DOHH2 (cell line): Measurements from ENCODE around the gene SLC22A31.

Source experiments
- H3F3A ChIP-seq: fragments of 200-600 bp; sonication (generic), shearing (Covaris generic); 2 replicates; pipeline ENCODE4 v1.6.0; 2016; ENCODE audit warnings: antibody characterized with exemption, mild to moderate bottlenecking; ENCODE audit not compliant: control insufficient read depth, insufficient read depth
- H3K27ac ChIP-seq: fragments of 200-600 bp; sonication (generic); 2 replicates; pipeline ENCODE4 v1.5.1; 2014; ENCODE audit warnings: low read depth, mild to moderate bottlenecking, low read length, moderate library complexity
- H3K27me3 ChIP-seq: fragments of 200-600 bp; sonication (generic); 2 replicates; pipeline ENCODE4 v1.6.1; 2014; ENCODE audit warnings: mild to moderate bottlenecking, low read length, mixed read lengths; ENCODE audit not compliant: control insufficient read depth
- H3K36me3 ChIP-seq: fragments of 200-600 bp; sonication (generic); 2 replicates; pipeline ENCODE4 v1.6.1; 2014; ENCODE audit warnings: mild to moderate bottlenecking, low read length, moderate library complexity, mixed read lengths; ENCODE audit not compliant: control insufficient read depth
- H3K4me1 ChIP-seq: fragments of 200-600 bp; sonication (generic); 2 replicates; pipeline ENCODE4 v1.6.1; 2014; ENCODE audit warnings: mild to moderate bottlenecking, low read length, mixed read lengths; ENCODE audit not compliant: control insufficient read depth
- H3K4me2 ChIP-seq: fragments of 200-600 bp; sonication (generic); 2 replicates; pipeline ENCODE4 v1.6.0; 2014; ENCODE audit warnings: mild to moderate bottlenecking, low read length, moderate library complexity
- H3K4me3 ChIP-seq: fragments of 200-600 bp; sonication (generic); 2 replicates; pipeline ENCODE4 v1.5.1; 2014; ENCODE audit warnings: mild to moderate bottlenecking, low read length, mixed read lengths
- H3K79me2 ChIP-seq: fragments of 200-600 bp; sonication (generic); 2 replicates; pipeline ENCODE4 v1.6.1; 2014; ENCODE audit warnings: mild to moderate bottlenecking, low read length, mixed read lengths; ENCODE audit not compliant: control insufficient read depth
- H3K9me2 ChIP-seq: fragments of 200-600 bp; sonication (generic); replicated peaks from 2 replicates; pipeline ENCODE4 v1.6.1; 2014; ENCODE audit warnings: mild to moderate bottlenecking, low read length, mixed read lengths; ENCODE audit not compliant: control insufficient read depth
- H3K9me3 ChIP-seq: fragments of 200-600 bp; sonication (generic); 2 replicates; pipeline ENCODE4 v1.6.1; 2014; ENCODE audit warnings: antibody characterized with exemption, low read length, mixed read lengths; ENCODE audit not compliant: control insufficient read depth, insufficient read depth
- H4K20me1 ChIP-seq: fragments of 200-600 bp; sonication (generic); 2 replicates; pipeline ENCODE4 v1.6.0; 2014; ENCODE audit warnings: low read depth, mild to moderate bottlenecking, antibody characterized with exemption, low read length, moderate library complexity; ENCODE audit not compliant: control insufficient read depth, insufficient read depth
- CTCF ChIP-seq: fragments of 200-600 bp; sonication (generic); IDR thresholded peaks from one replicate; pipeline ENCODE4 v1.5.1; 2014; ENCODE audit warnings: antibody characterized with exemption, mild to moderate bottlenecking, low read depth, low read length; ENCODE audit not compliant: poor library complexity, severe bottlenecking
- EZH2phosphoT487 ChIP-seq: fragments of 200-600 bp; sonication (generic); IDR thresholded peaks from 2 replicates; pipeline ENCODE4 v1.6.1; 2017; ENCODE audit warnings: borderline replicate concordance, mild to moderate bottlenecking, antibody characterized with exemption, low read length, moderate library complexity, mixed read lengths

The SLC22A31 gene

GRCh38 chr16:89177501-89177900, 22.8 kb downstream of the SLC22A31 start:
- Histone ChIP-seq H3K9me2 (no peaks in the 10 kb centered on the region), H3K27me3 (peaks cover 24% of the 10 kb centered on the region), H3K4me3 (no peak overlapping the region), H3K4me1 (no peaks in the 10 kb centered on the region), H3K9me3 (no peaks in the 10 kb centered on the region), H4K20me1 (no peaks in the 10 kb centered on the region), H3F3A (no peaks in the 10 kb centered on the region), H3K4me2 (no peak overlapping the region), H3K79me2 (no peaks in the 10 kb centered on the region), H3K27ac (no peak overlapping the region), H3K36me3 (no peaks in the 10 kb centered on the region)
- TF ChIP-seq EZH2phosphoT487 (no peak), CTCF (no peak)

GRCh38 chr16:89176717-89177116, 23.6 kb downstream of the SLC22A31 start:
- no peaks in the 10 kb centered on the region for H4K20me1 ChIP-seq
- H3K9me2 ChIP-seq = no peaks in the 10 kb centered on the region
- TF ChIP-seq EZH2phosphoT487 (no peak), CTCF (no peak)
- H3K4me2 ChIP-seq = no peak overlapping the region
- H3K4me1 ChIP-seq = peaks cover 3% of the 10 kb centered on the region
- no peaks in the 10 kb centered on the region for H3K9me3 ChIP-seq
- H3F3A ChIP-seq = no peaks in the 10 kb centered on the region
- no peak overlapping the region for H3K27ac ChIP-seq
- H3K36me3 ChIP-seq = no peaks in the 10 kb centered on the region
- H3K27me3 ChIP-seq = peaks cover 30% of the 10 kb centered on the region
- no peaks in the 10 kb centered on the region for H3K79me2 ChIP-seq
- no peak overlapping the region for H3K4me3 ChIP-seq

GRCh38 chr16:89176147-89176690, 24.1 kb downstream of the SLC22A31 start:
- Histone ChIP-seq H3K4me1 (peaks cover 5% of the 10 kb centered on the region), H3K9me3 (no peaks in the 10 kb centered on the region), H3K4me3 (no peak overlapping the region), H4K20me1 (no peaks in the 10 kb centered on the region), H3F3A (no peaks in the 10 kb centered on the region), H3K4me2 (no peak overlapping the region), H3K27ac (no peak overlapping the region), H3K36me3 (no peaks in the 10 kb centered on the region), H3K79me2 (no peaks in the 10 kb centered on the region), H3K27me3 (peaks cover 30% of the 10 kb centered on the region), H3K9me2 (no peaks in the 10 kb centered on the region)
- TF ChIP-seq CTCF (no peak), EZH2phosphoT487 (no peak)
